HCT116 (cell line): ENCODE results near the gene FAR1. TPM values are rescaled to one million over a fixed set of nuclear protein-coding genes. Genes with fewer than 3 reads are reported as not detected.

ENCODE experiments used
- ATAC-seq: fragments of 200-7000 bp; cut with Tn5 transposase; 2 replicates; pipeline ENCODE4 v1.9.1; 2020; ENCODE audit warnings: mild to moderate bottlenecking, moderate library complexity
- BruUV-seq: library from RNA; stranded (reverse); fragments of 400-500 nt; replicated peaks from 2 replicates; lab custom pipeline; 2021; lab: Mats Ljungman, UMichigan
- CTCF ChIA-PET: fragments of 300-600 bp; sonication (Branson Sonifier 250); formaldehyde crosslinking; loops from one replicate; lab custom pipeline; 2021; ENCODE audit warnings: antibody characterized with exemption; lab: Charles Lee
- POLR2A ChIA-PET: fragments of 300-600, 350-600 bp; sonication (Branson Sonifier 250); formaldehyde crosslinking; loops from one replicate; lab custom pipeline; 2021; ENCODE audit warnings: antibody characterized with exemption; lab: Charles Lee
- RAD21 ChIA-PET, 2 experiments: fragments of 300-600 bp; sonication (Branson Sonifier 250); formaldehyde crosslinking; loops; one replicate each; lab custom pipeline; 2023; ENCODE audit warnings: low total read pairs in 2 of 2; ENCODE audit not compliant: uncharacterized antibody in 2 of 2, unreplicated experiment in 2 of 2, low non-redundant PET in 1 of 2; lab: Charles Lee
- DNase-seq: peaks from one replicate; pipeline ENCODE4 v3.0.0-alpha.2; 2010; ENCODE audit warnings: low read depth, low spot score
- H2AFZ ChIP-seq: fragments of 200-600 bp; shearing (Covaris generic), sonication (generic); 2 replicates; pipeline ENCODE4 v1.6.1; 2017; ENCODE audit warnings: low read depth, mixed run types, mixed read lengths, antibody characterized with exemption, low read length; ENCODE audit not compliant: poor library complexity, severe bottlenecking
- H3K27ac ChIP-seq: 2 replicates; pipeline ENCODE4 v1.5.1; 2012; ENCODE audit warnings: low read depth, low read length
- H3K27me3 ChIP-seq: fragments of 200-600 bp; sonication (generic); 2 replicates; pipeline ENCODE4 v1.6.1; 2016; ENCODE audit warnings: mixed run types, low read length, mixed read lengths; ENCODE audit not compliant: insufficient read depth
- H3K36me3 ChIP-seq, 2 experiments: fragments of 200-500 bp in 1 of 2; fragments of 200-600 bp in 1 of 2; sonication (Bioruptor generic) in 1 of 2; sonication (generic) in 1 of 2; 2 replicates each; pipeline versions ENCODE4 v1.5.1 to v1.6.1; 2014 to 2016; ENCODE audit warnings: low read length in 2 of 2, inconsistent platforms in 1 of 2, mixed read lengths in 1 of 2, mixed run types in 1 of 2; ENCODE audit not compliant: insufficient read depth in 2 of 2, control insufficient read depth in 1 of 2
- H3K4me1 ChIP-seq, 2 experiments: fragments of 200-600 bp in 1 of 2; sonication (generic) in 1 of 2; 2 replicates each; pipeline versions ENCODE4 v1.5.1 to v1.6.1; 2012 to 2017; ENCODE audit warnings: low read length in 2 of 2, inconsistent platforms in 1 of 2, mild to moderate bottlenecking in 1 of 2, mixed read lengths in 1 of 2, mixed run types in 1 of 2, moderate library complexity in 1 of 2; ENCODE audit not compliant: insufficient read depth in 2 of 2, control insufficient read depth in 1 of 2
- H3K4me2 ChIP-seq: fragments of 200-600 bp; sonication (generic); 2 replicates; pipeline ENCODE4 v1.6.1; 2017; ENCODE audit warnings: mixed run types, low read length, mixed read lengths
- H3K4me3 ChIP-seq, 2 experiments: fragments of 200-600 bp in 1 of 2; sonication (generic) in 1 of 2; replicated peaks in 1 of 2; 2 replicates each; pipeline ENCODE4 v1.5.1; 2011 to 2016; ENCODE audit warnings: low read length in 2 of 2, control low read depth in 1 of 2, low read depth in 1 of 2, mild to moderate bottlenecking in 1 of 2, mixed read lengths in 1 of 2, mixed run types in 1 of 2
- H3K79me2 ChIP-seq: fragments of 200-600 bp; sonication (generic); 2 replicates; pipeline ENCODE4 v1.6.1; 2017; ENCODE audit warnings: mild to moderate bottlenecking, mixed run types, low read length, moderate library complexity, mixed read lengths; ENCODE audit not compliant: insufficient read depth
- H3K9ac ChIP-seq: fragments of 200-600 bp; sonication (generic); 2 replicates; pipeline ENCODE4 v1.6.1; 2016; ENCODE audit warnings: low read length, mixed read lengths
- H3K9me2 ChIP-seq: fragments of 200-600 bp; sonication (generic), shearing (Covaris generic); 2 replicates; pipeline ENCODE4 v1.6.1; 2017; ENCODE audit warnings: mixed run types, mild to moderate bottlenecking, moderate library complexity; ENCODE audit not compliant: insufficient read depth
- H3K9me3 ChIP-seq, 2 experiments: fragments of 200-500 bp in 1 of 2; fragments of 200-600 bp in 1 of 2; sonication (Bioruptor generic) in 1 of 2; sonication (generic) in 1 of 2; 2 replicates each; pipeline ENCODE4 v1.6.1; 2014 to 2017; ENCODE audit warnings: low read length in 2 of 2, mixed read lengths in 2 of 2, inconsistent platforms in 1 of 2, low read depth in 1 of 2, mild to moderate bottlenecking in 1 of 2, mixed run types in 1 of 2, moderate library complexity in 1 of 2; ENCODE audit not compliant: control insufficient read depth in 1 of 2, insufficient read depth in 1 of 2
- H4K20me1 ChIP-seq: fragments of 200-600 bp; sonication (generic), shearing (Covaris generic); 2 replicates; pipeline ENCODE4 v1.6.1; 2017; ENCODE audit warnings: mixed run types, mild to moderate bottlenecking, moderate library complexity; ENCODE audit not compliant: insufficient read depth
- EGR1 ChIP-seq: IDR thresholded peaks from 2 replicates; pipeline ENCODE4 v1.6.1; 2012; ENCODE audit warnings: low read depth
- ELF1 ChIP-seq: IDR thresholded peaks from 2 replicates; pipeline ENCODE4 v1.6.1; 2012; ENCODE audit warnings: low read depth, borderline replicate concordance
- EZH2phosphoT487 ChIP-seq: fragments of 200-600 bp; IDR thresholded peaks from 2 replicates; pipeline ENCODE4 v1.6.1; 2018; ENCODE audit warnings: antibody characterized with exemption, borderline replicate concordance
- FOSL1 ChIP-seq: IDR thresholded peaks from 2 replicates; pipeline ENCODE4 v1.6.1; 2012; ENCODE audit warnings: low read depth
- JUND ChIP-seq: IDR thresholded peaks from 2 replicates; pipeline ENCODE4 v1.6.1; 2012
- POLR2A ChIP-seq: IDR thresholded peaks from 2 replicates; pipeline ENCODE4 v1.7.0; 2011; ENCODE audit warnings: borderline replicate concordance; ENCODE audit not compliant: insufficient read depth, insufficient read length; ENCODE audit errors: extremely low read depth
- POLR2AphosphoS5 ChIP-seq: IDR thresholded peaks from 2 replicates; pipeline ENCODE4 v1.6.1; 2011; ENCODE audit warnings: mild to moderate bottlenecking, low read depth, low read length, moderate library complexity
- RAD21 ChIP-seq: IDR thresholded peaks from 2 replicates; pipeline ENCODE4 v1.6.1; 2012; ENCODE audit warnings: low read depth, mild to moderate bottlenecking
- SP1 ChIP-seq: IDR thresholded peaks from 2 replicates; pipeline ENCODE4 v1.6.1; 2012; ENCODE audit warnings: low read depth
- SRF ChIP-seq: IDR thresholded peaks from 2 replicates; pipeline ENCODE4 v1.6.1; 2012; ENCODE audit warnings: low read depth
- YY1 ChIP-seq: IDR thresholded peaks from 2 replicates; pipeline ENCODE4 v1.6.1; 2011; ENCODE audit warnings: low read length, low read depth, moderate library complexity, mild to moderate bottlenecking; ENCODE audit not compliant: insufficient replicate concordance; ENCODE audit errors: extremely low read depth
- ZFX ChIP-seq: fragments of 450-650 bp; IDR thresholded peaks from 2 replicates; pipeline ENCODE4 v1.6.1; 2017
- intact Hi-C: fragments of 100-400 bp; cut with micrococcal nuclease; formaldehyde crosslinking; loops from 2 replicates; pipeline ENCODE4 v1.10.0; 2022
- total RNA-seq: library from RNA; stranded (reverse); gene quantifications from one replicate; pipeline ENCODE4 v1.2.1, GENCODE V29; 2021; ENCODE audit not compliant: unreplicated experiment
- TF ChIP-seq, protein P1 (sequence below): IDR thresholded peaks from 2 replicates; pipeline ENCODE4 v1.6.1; 2011; ENCODE audit warnings: mild to moderate bottlenecking, low read length, moderate library complexity; ENCODE audit not compliant: insufficient replicate concordance; ENCODE audit errors: extremely low read depth
- TF ChIP-seq, protein P2 (sequence below): IDR thresholded peaks from 2 replicates; pipeline ENCODE4 v1.6.1; 2012
- TF ChIP-seq, protein P3 (sequence below): IDR thresholded peaks from 2 replicates; pipeline ENCODE4 v1.6.1; 2012; ENCODE audit warnings: low read depth

FAR1 gene
- total RNA-seq, 1 experiment from 2014 or later: 74.3 TPM

DNA sequence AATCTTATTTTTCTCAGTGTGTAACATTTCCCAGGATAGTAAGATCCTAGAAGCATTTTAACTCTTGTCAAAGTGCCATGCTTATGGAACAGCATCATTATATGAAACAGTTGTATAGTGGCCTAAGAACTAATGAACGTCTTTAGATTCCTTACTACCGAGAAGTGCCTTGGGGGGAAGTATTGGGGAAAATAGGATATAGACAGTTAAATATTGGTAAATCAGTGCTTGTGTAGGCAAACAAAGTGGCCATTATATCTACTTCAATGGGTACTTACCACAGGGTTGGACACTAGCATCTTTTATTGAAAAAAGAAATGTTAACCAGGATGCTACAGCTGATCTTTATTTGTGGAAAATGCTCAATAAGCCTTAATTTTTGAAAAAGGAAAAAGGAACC lies 11.3 kb downstream of the FAR1 start:
- H3K27ac ChIP-seq: no peak overlapping the region
- H2AFZ ChIP-seq: no peak overlapping the region
- no peaks in the 10 kb centered on the region for H3K9me3 ChIP-seq
- ChIA-PET RAD21 (no interaction called here), POLR2A (no interaction called here)
- H3K4me1 ChIP-seq: no peaks in the 10 kb centered on the region
- no TSS peak for BruUV-seq
- H3K9me2 ChIP-seq: no peaks in the 10 kb centered on the region
- DNase-seq: no peak
- H3K79me2 ChIP-seq: peaks cover 100% of the 10 kb centered on the region
- TF ChIP-seq SRF (no peak), YY1 (no peak), POLR2AphosphoS5 (no peak), EGR1 (no peak), JUND (no peak), FOSL1 (no peak)
- TF ChIP-seq, protein P1, sequence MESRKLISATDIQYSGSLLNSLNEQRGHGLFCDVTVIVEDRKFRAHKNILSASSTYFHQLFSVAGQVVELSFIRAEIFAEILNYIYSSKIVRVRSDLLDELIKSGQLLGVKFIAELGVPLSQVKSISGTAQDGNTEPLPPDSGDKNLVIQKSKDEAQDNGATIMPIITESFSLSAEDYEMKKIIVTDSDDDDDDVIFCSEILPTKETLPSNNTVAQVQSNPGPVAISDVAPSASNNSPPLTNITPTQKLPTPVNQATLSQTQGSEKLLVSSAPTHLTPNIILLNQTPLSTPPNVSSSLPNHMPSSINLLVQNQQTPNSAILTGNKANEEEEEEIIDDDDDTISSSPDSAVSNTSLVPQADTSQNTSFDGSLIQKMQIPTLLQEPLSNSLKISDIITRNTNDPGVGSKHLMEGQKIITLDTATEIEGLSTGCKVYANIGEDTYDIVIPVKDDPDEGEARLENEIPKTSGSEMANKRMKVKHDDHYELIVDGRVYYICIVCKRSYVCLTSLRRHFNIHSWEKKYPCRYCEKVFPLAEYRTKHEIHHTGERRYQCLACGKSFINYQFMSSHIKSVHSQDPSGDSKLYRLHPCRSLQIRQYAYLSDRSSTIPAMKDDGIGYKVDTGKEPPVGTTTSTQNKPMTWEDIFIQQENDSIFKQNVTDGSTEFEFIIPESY: no peak
- TF ChIP-seq, all 23 proteins: peak for 0
- CTCF ChIA-PET: no interaction called here
- intact Hi-C loops: no loop called here
- H3K9ac ChIP-seq: no peak overlapping the region
- H3K4me2 ChIP-seq: no peak overlapping the region
- H3K27me3 ChIP-seq: no peaks in the 10 kb centered on the region
- H4K20me1 ChIP-seq: peaks cover 26% of the 10 kb centered on the region; the same call in 1 of the 2 replicates
- no peak overlapping the region for H3K4me3 ChIP-seq
- no peaks in the 10 kb centered on the region for H3K36me3 ChIP-seq
- ATAC-seq: no peak

DNA sequence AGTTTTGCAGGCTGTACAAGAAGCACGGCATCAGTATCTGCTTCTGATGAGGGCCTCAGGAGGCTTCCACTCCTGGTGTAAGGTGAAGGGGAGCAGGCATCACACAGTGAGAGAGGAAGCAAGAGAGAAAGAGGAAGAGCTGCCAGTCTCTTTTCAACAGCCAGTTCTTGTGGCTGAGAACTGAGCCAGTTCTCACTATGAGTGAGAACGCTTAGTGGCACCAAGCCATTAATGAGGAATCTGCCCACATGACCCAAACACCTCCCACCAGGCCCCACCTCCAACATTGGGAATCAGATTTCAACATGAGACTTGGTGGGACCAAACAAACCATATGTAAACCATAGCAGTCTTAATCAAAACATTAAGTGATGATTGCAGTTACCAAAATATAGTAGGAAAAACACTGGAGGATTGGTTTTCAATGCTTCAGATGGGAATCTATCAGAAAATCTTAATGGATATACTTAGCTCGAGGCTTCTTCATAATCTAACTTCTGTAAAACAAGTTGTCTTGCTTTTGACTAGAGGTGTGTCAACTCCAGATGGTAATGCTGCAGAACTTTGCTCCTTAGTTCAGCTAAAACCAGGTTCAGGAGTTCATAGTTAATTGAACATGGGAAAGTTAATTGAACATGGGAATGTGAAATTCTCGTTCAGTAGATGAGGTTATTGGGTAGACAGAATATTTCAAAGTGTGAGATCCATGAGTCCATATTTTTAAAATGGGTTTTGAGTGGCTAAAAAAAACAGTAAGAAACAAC lies 12.2 kb downstream of the FAR1 start:
- no peak overlapping the region for H3K4me3 ChIP-seq
- no peak for ATAC-seq
- no peaks in the 10 kb centered on the region for H3K9me3 ChIP-seq
- CTCF ChIA-PET: no interaction called here
- H3K79me2 ChIP-seq: peaks cover 100% of the 10 kb centered on the region
- DNase-seq: no peak
- peaks cover 22% of the 10 kb centered on the region; the same call in 1 of the 2 replicates for H4K20me1 ChIP-seq
- H2AFZ ChIP-seq: no peak overlapping the region
- H3K27ac ChIP-seq: no peak overlapping the region
- no peaks in the 10 kb centered on the region for H3K9me2 ChIP-seq
- BruUV-seq: no TSS peak
- H3K4me2 ChIP-seq: no peak overlapping the region
- no peaks in the 10 kb centered on the region for H3K27me3 ChIP-seq
- no peaks in the 10 kb centered on the region for H3K36me3 ChIP-seq
- intact Hi-C loops: no loop called here
- no peak overlapping the region for H3K9ac ChIP-seq
- RAD21 ChIA-PET: no interaction called here
- no peaks in the 10 kb centered on the region for H3K4me1 ChIP-seq
- POLR2A ChIA-PET: no interaction called here
- TF ChIP-seq RAD21 (no peak), EZH2phosphoT487 (no peak), POLR2A (no peak), SP1 (no peak), EGR1 (no peak), ZFX (no peak), ELF1 (no peak), FOSL1 (no peak)
- TF ChIP-seq, protein P2, sequence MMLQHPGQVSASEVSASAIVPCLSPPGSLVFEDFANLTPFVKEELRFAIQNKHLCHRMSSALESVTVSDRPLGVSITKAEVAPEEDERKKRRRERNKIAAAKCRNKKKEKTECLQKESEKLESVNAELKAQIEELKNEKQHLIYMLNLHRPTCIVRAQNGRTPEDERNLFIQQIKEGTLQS: no peak
- TF ChIP-seq, protein P3, sequence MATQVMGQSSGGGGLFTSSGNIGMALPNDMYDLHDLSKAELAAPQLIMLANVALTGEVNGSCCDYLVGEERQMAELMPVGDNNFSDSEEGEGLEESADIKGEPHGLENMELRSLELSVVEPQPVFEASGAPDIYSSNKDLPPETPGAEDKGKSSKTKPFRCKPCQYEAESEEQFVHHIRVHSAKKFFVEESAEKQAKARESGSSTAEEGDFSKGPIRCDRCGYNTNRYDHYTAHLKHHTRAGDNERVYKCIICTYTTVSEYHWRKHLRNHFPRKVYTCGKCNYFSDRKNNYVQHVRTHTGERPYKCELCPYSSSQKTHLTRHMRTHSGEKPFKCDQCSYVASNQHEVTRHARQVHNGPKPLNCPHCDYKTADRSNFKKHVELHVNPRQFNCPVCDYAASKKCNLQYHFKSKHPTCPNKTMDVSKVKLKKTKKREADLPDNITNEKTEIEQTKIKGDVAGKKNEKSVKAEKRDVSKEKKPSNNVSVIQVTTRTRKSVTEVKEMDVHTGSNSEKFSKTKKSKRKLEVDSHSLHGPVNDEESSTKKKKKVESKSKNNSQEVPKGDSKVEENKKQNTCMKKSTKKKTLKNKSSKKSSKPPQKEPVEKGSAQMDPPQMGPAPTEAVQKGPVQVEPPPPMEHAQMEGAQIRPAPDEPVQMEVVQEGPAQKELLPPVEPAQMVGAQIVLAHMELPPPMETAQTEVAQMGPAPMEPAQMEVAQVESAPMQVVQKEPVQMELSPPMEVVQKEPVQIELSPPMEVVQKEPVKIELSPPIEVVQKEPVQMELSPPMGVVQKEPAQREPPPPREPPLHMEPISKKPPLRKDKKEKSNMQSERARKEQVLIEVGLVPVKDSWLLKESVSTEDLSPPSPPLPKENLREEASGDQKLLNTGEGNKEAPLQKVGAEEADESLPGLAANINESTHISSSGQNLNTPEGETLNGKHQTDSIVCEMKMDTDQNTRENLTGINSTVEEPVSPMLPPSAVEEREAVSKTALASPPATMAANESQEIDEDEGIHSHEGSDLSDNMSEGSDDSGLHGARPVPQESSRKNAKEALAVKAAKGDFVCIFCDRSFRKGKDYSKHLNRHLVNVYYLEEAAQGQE: no peak
